Hypothalamus (tissue), 51 donors: Measurements from ENCODE around the gene ATP5IF1.
A peak's percentile ranks its signal among the peaks of the same experiment; 100 is the strongest.

Source experiments
- DNase-seq, 51 donors: peaks; one replicate each; lab custom pipeline; 2025; lab: John Stamatoyannopoulos, UW

ATP5IF1 gene

GRCh38 chr1:28259934-28260802, 24.2 kb downstream of the ATP5IF1 start:
- DNase-seq, result peak in 43 of 51 donors; percentile 14 to 75 (median 45)

GRCh38 chr1:28260803-28261174, 24.9 kb downstream of the ATP5IF1 start:
- DNase-seq, result no peak

- DNase-seq, result no peak
Measured at GRCh38 chr1:28264897-28265296, 29.0 kb downstream of the ATP5IF1 start.

GRCh38 chr1:28265577-28265976, 29.7 kb downstream of the ATP5IF1 start:
- DNase-seq, result no peak

- DNase-seq, result no peak
Measured at GRCh38 chr1:28266920-28267322, 31.0 kb downstream of the ATP5IF1 start.

- no peak for DNase-seq
Measured at GRCh38 chr1:28267633-28268032, 31.7 kb downstream of the ATP5IF1 start.

- no peak for DNase-seq
Measured at GRCh38 chr1:28269529-28269928, 33.6 kb downstream of the ATP5IF1 start.

- no peak for DNase-seq
Measured at GRCh38 chr1:28272215-28272852, 36.4 kb downstream of the ATP5IF1 start.

GRCh38 chr1:28273216-28273860, 37.4 kb downstream of the ATP5IF1 start:
- DNase-seq, result no peak

GRCh38 chr1:28278763-28279162, 42.8 kb downstream of the ATP5IF1 start:
- no peak for DNase-seq

- no peak for DNase-seq
Measured at GRCh38 chr1:28279721-28280120, 43.8 kb downstream of the ATP5IF1 start.

GRCh38 chr1:28280501-28280900, 44.6 kb downstream of the ATP5IF1 start:
- DNase-seq, result no peak

GRCh38 chr1:28280977-28281381, 45.1 kb downstream of the ATP5IF1 start:
- no peak for DNase-seq

- DNase-seq, result no peak
Measured at GRCh38 chr1:28281608-28282425, 45.9 kb downstream of the ATP5IF1 start.

- no peak for DNase-seq
Measured at GRCh38 chr1:28282426-28283407, 46.8 kb downstream of the ATP5IF1 start.

- no peak for DNase-seq
Measured at GRCh38 chr1:28286111-28286510, 50.2 kb downstream of the ATP5IF1 start.
